Mesothelial cell of epicardium (in vitro differentiated cells): ENCODE data around the gene FMO2. TPM values are rescaled to one million over a fixed set of nuclear protein-coding genes. Genes with fewer than 3 reads are reported as not detected.
A peak's percentile ranks its signal among the peaks of the same experiment; 100 is the strongest.

Source experiments
- DNase-seq, 2 experiments: peaks; one replicate each; pipeline ENCODE4 v3.0.0; 2021; ENCODE audit warnings: low spot score in 2 of 2; ENCODE audit not compliant: unreplicated experiment in 2 of 2
- H3K27ac Mint-ChIP-seq: 2 replicates; pipeline ENCODE4 v1.8.0; 2021; ENCODE audit warnings: mixed read lengths
- H3K27me3 Mint-ChIP-seq: 2 replicates; pipeline ENCODE4 v1.8.0; 2021; ENCODE audit warnings: low read depth, mixed read lengths
- H3K36me3 Mint-ChIP-seq: 2 replicates; pipeline ENCODE4 v1.8.0; 2021; ENCODE audit warnings: mixed read lengths
- H3K4me1 Mint-ChIP-seq: 2 replicates; pipeline ENCODE4 v1.8.0; 2021; ENCODE audit warnings: mixed read lengths
- H3K4me3 Mint-ChIP-seq: 2 replicates; pipeline ENCODE4 v1.8.0; 2021; ENCODE audit warnings: mild to moderate bottlenecking, moderate library complexity, mixed read lengths
- H3K9me3 Mint-ChIP-seq: 2 replicates; pipeline ENCODE4 v1.8.0; 2021; ENCODE audit warnings: mixed read lengths
- CTCF ChIP-seq: fragments of 200-600 bp; sonication (generic); IDR thresholded peaks from one replicate; pipeline ENCODE4 v1.5.0; 2021; ENCODE audit warnings: antibody characterized with exemption; ENCODE audit not compliant: unreplicated experiment
- total RNA-seq: library from RNA; stranded (reverse); gene quantifications from 3 replicates; pipeline ENCODE4 v1.2.1, GENCODE V29; 2021

Gene FMO2
- total RNA-seq, 1 donor from 2014 or later: not detected

- H3K27me3 Mint-ChIP-seq: peaks cover 46% of the 10 kb centered on the region
Measured at GRCh38 chr1:171252482-171252881, 67.4 kb downstream of the FMO2 start.

DNA sequence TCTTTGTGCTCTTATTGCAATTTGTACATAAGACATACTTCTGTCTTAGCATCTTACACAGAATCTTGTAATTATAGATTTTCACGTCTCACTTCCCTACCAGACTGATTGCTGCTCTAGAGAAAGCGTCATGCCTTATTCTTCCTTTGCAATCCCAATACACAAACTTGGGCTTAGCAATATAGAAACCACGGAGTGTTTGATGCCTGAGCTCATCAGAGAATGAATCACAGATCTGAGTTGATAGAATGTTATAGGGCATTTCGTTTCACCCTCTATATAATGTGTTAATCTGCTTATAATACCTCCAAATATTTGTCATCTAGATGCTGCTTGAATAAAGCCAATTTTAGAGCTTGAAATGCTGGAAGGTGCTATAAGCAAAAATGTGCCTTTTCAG lies 69.8 kb downstream of the FMO2 start:
- Mint-ChIP-seq H3K4me3 (no peak overlapping the region), H3K36me3 (no peaks in the 10 kb centered on the region), H3K9me3 (no peaks in the 10 kb centered on the region), H3K27me3 (peaks cover 26% of the 10 kb centered on the region), H3K27ac (no peak overlapping the region), H3K4me1 (peaks cover 7% of the 10 kb centered on the region)
- DNase-seq: no peak
- no peak for TF ChIP-seq CTCF

More at GRCh38 chr1:171252482-171252881, 67.4 kb downstream of the FMO2 start:
- no peak for DNase-seq
- TF ChIP-seq CTCF: no peak
- Mint-ChIP-seq H3K27ac (no peak overlapping the region), H3K36me3 (no peaks in the 10 kb centered on the region), H3K4me1 (peaks cover 7% of the 10 kb centered on the region), H3K9me3 (no peaks in the 10 kb centered on the region), H3K4me3 (peak overlapping the region; percentile 28)

DNA sequence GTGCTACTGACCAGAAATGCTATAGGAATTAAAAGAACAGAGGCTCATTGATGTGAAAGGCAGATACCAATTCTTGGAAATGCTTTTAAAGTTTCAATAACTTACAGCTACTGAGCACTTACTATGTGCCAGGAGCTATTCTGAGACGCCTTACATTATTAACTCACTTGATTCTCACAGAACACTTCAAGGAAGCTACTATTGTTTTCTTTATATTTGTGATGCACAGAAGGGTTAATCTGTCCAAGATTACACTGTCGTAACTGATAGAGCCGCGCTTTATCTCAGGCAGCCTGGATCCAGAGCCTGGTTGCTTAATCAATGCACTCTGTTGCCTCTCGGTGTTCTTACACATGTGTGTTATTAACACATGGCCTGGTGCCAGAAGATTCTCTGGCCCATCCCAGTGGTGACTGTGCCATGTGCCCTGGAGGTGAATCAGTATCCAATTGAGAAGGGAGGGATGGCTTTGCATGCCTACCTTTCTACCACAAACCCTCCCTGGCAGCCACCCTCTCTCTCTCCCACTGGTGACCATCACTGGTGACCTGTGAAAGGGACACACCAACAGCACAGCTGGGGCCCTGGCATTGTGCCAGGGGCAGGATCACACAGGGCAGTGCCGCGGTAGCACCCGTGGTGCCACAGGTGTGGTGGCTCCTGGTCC lies 72.0 kb downstream of the FMO2 start:
- Mint-ChIP-seq H3K27me3 (peaks cover 8% of the 10 kb centered on the region), H3K4me1 (peaks cover 4% of the 10 kb centered on the region), H3K9me3 (no peaks in the 10 kb centered on the region), H3K4me3 (no peak overlapping the region), H3K27ac (peak overlapping the region; percentile 27), H3K36me3 (no peaks in the 10 kb centered on the region)
- no peak for TF ChIP-seq CTCF
- no peak for DNase-seq

- Mint-ChIP-seq H3K36me3 (no peaks in the 10 kb centered on the region), H3K9me3 (no peaks in the 10 kb centered on the region), H3K4me1 (peaks cover 4% of the 10 kb centered on the region), H3K27ac (peak overlapping the region; percentile 27), H3K27me3 (peaks cover 4% of the 10 kb centered on the region), H3K4me3 (no peak overlapping the region)
- TF ChIP-seq CTCF: no peak
- no peak for DNase-seq
Measured at GRCh38 chr1:171257607-171258076, 72.5 kb downstream of the FMO2 start.

DNA sequence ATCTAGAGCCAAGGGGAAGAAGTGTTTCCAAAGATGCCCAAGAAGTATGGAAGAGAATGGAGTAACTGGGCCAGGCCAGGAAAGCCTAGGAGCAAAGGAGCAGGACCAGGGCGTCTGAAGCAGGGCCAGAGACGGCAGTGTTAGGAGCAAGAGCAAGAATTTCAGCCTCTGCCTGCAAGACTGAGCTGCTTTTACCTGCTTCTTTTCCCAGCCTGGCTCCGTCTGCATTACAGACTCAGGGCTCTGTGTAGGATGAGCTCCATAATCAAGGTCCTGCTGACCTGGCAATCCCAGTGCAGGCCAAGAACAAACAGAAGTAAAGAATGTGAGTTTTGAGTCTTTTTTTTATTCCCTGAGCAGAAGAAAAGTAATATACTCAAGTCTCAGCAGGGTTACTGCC lies 73.3 kb downstream of the FMO2 start:
- no peaks in the 10 kb centered on the region for H3K9me3 Mint-ChIP-seq
- H3K4me3 Mint-ChIP-seq: no peak overlapping the region
- H3K4me1 Mint-ChIP-seq: peaks cover 4% of the 10 kb centered on the region
- H3K27me3 Mint-ChIP-seq: no peaks in the 10 kb centered on the region
- TF ChIP-seq CTCF: no peak
- DNase-seq: no peak
- no peak overlapping the region for H3K27ac Mint-ChIP-seq
- no peaks in the 10 kb centered on the region for H3K36me3 Mint-ChIP-seq

DNA sequence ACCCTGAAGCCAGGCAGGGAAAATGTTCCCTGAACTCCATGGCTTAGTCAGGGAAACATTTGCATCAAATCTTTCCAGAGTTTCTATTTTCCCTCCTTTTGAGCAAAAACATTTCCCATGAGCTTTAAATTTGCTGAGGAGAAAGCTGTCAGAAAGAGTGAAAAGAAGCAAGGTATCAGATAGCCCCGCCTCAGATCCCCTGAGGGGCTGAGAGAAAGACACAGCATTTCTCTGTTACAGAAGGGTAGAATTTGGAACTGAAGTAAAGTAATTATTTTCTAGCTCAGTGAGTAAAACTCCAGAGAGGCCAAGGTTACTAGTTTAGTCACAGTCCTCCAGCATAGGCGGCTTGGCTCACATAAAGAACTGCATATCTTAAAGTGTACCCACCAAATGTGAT lies 73.8 kb downstream of the FMO2 start:
- Mint-ChIP-seq H3K4me3 (no peak overlapping the region), H3K27me3 (no peaks in the 10 kb centered on the region), H3K4me1 (peaks cover 9% of the 10 kb centered on the region), H3K27ac (no peak overlapping the region), H3K9me3 (no peaks in the 10 kb centered on the region), H3K36me3 (no peaks in the 10 kb centered on the region)
- no peak for TF ChIP-seq CTCF
- DNase-seq: no peak
